Muscle layer of duodenum (tissue), 2 donors: Measurements from ENCODE around the gene PDE2A.

ENCODE experiments used
- H3K27ac ChIP-seq: one replicate; pipeline ENCODE4 v1.7.0; 2013; ENCODE audit warnings: mild to moderate bottlenecking, low read length
- H3K27me3 ChIP-seq: one replicate; pipeline ENCODE4 v1.7.0; 2013; ENCODE audit warnings: low read depth, mild to moderate bottlenecking, control low read depth, low read length
- H3K36me3 ChIP-seq, 2 donors: one replicate each; pipeline ENCODE4 v1.7.0; 2013; ENCODE audit warnings: low read length in 2 of 2, control low read depth in 1 of 2, mild to moderate bottlenecking in 1 of 2; ENCODE audit not compliant: insufficient read depth in 2 of 2, control insufficient read depth in 1 of 2
- H3K4me1 ChIP-seq, 2 donors: one replicate each; pipeline ENCODE4 v1.7.0; 2013; ENCODE audit warnings: low read length in 2 of 2, mild to moderate bottlenecking in 2 of 2, control low read depth in 1 of 2, moderate library complexity in 1 of 2; ENCODE audit not compliant: insufficient read depth in 2 of 2, control insufficient read depth in 1 of 2
- H3K4me3 ChIP-seq, 2 donors: one replicate each; pipeline ENCODE4 v1.7.0; 2013; ENCODE audit warnings: low read length in 2 of 2, low read depth in 1 of 2, mild to moderate bottlenecking in 1 of 2
- H3K9me3 ChIP-seq, 2 donors: one replicate each; pipeline ENCODE4 v1.7.0; 2013; ENCODE audit warnings: low read length in 2 of 2, control low read depth in 1 of 2, mild to moderate bottlenecking in 1 of 2; ENCODE audit not compliant: control insufficient read depth in 1 of 2
- donor health status: healthy.

Gene PDE2A

DNA sequence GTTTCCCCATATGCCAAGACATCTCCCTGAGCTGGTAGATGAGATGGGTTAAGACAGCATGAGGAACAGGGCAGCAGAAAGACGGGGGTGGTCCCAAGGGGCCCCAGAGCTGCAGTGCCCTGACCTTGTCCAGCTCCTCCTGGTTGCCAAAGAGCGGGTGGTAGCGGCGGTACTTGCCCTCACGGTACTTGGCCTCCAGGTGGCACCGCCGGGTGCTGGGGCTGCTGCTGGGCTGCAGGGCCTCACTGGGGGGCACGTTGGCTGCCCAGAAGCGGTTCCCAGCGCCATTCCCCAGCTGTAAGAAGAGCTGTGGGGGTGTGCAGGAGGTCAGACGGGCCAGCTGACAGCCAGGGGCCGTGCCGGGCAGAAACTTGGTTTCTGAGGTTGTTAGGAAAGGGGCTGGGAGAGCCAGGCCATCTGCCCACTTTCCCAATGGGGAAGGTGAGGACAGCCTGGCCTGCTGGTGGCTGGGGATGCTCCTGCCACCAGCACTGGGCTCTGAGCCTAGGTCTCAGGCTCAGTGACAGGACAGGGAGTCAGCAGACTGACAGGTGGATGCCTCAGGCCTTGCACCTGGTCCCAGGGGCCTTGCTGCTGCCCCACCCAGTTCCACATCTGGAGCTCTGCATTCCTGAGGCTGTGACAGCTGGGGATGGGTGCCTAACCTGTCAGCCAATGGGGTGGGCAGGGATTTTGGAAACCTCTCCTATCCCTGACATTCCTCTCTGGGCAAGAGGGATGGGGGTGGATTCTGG lies 30.0 kb upstream of the PDE2A start:
- H3K4me3 ChIP-seq, result no peak overlapping the region
- no peaks in the 10 kb centered on the region for H3K27me3 ChIP-seq
- peaks cover 0 to 14% of the 10 kb centered on the region in 2 donors for H3K4me1 ChIP-seq
- H3K9me3 ChIP-seq, result no peaks in the 10 kb centered on the region
- H3K27ac ChIP-seq, result no peak overlapping the region
- peaks cover 72 to 89% of the 10 kb centered on the region in 2 donors for H3K36me3 ChIP-seq

- Histone ChIP-seq H3K27ac (no peak overlapping the region), H3K4me3 (peak overlapping the region in 1 of 2 donors; percentile 45), H3K36me3 (peaks cover 74 to 90% of the 10 kb centered on the region in 2 donors), H3K9me3 (no peaks in the 10 kb centered on the region), H3K27me3 (no peaks in the 10 kb centered on the region), H3K4me1 (peaks cover 0 to 14% of the 10 kb centered on the region in 2 donors)
Measured at GRCh38 chr11:72703267-72704008, 29.2 kb upstream of the PDE2A start.

DNA sequence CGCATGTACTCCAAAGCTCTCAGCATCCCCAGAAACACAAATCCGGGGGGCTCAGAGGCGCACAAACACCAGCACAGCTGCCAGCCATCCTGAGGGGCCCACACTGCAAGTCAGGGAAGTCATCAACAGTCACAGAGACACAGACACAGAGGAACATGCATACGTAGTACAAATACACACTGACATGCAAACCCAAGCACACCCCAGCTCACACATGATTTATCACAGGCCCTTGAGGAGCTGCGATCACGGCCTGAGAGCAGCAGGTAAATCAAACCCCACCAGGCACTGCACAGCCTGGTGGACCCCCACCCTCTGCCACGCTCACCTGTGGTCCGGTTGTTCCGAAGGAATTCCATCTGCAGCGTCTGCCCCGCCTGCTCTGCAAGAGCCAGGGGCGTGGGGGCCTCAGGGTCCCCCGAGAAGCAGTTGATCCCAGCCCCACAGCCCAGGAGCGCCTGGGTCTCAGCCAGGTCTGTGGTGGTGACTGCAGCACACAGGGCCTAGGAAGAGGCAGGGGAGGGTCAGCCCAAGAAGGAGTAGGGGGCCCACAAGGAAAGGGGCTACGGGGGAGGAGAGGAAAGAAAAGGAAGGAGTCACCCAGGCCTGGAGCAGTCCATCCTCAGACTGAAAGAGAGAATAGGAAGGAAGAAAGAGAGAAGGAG lies 28.5 kb upstream of the PDE2A start:
- H3K4me1 ChIP-seq, result peaks cover 0 to 14% of the 10 kb centered on the region in 2 donors
- H3K27ac ChIP-seq, result no peak overlapping the region
- peaks cover 69 to 90% of the 10 kb centered on the region in 2 donors for H3K36me3 ChIP-seq
- no peaks in the 10 kb centered on the region for H3K27me3 ChIP-seq
- H3K9me3 ChIP-seq, result no peaks in the 10 kb centered on the region
- peak overlapping the region; percentile 26 to 45 for H3K4me3 ChIP-seq

GRCh38 chr11:72702096-72702495 lies 27.9 kb upstream of the PDE2A start:
- H3K27ac ChIP-seq, result no peak overlapping the region
- H3K9me3 ChIP-seq, result no peaks in the 10 kb centered on the region
- H3K36me3 ChIP-seq, result peaks cover 63 to 90% of the 10 kb centered on the region in 2 donors
- no peaks in the 10 kb centered on the region for H3K27me3 ChIP-seq
- H3K4me1 ChIP-seq, result peaks cover 0 to 14% of the 10 kb centered on the region in 2 donors
- peak overlapping the region; percentile 26 to 45 for H3K4me3 ChIP-seq

DNA sequence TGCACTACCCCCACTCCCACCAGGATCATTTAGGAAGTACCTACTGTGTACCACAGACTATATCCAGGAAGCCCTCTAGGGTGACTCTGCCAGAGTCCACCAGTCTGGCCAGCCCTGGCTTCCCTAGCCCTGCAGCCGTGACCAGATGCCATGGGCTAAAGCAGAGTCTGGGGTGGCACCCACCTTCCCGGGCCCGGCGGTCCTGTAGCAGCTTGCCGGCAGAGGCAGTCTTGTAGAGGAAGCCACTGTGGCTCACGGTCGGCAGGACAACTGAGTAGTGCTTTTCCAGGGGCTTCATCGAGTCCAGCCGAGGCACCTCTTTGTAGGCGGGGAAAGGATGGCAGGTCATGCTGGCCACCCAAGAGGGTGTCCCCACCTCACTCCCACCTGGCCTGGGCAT lies 27.2 kb upstream of the PDE2A start:
- peaks cover 56 to 90% of the 10 kb centered on the region in 2 donors for H3K36me3 ChIP-seq
- peaks cover 0 to 14% of the 10 kb centered on the region in 2 donors for H3K4me1 ChIP-seq
- H3K9me3 ChIP-seq, result no peaks in the 10 kb centered on the region
- no peak overlapping the region for H3K4me3 ChIP-seq
- H3K27ac ChIP-seq, result no peak overlapping the region
- no peaks in the 10 kb centered on the region for H3K27me3 ChIP-seq

GRCh38 chr11:72700146-72700545 lies 25.9 kb upstream of the PDE2A start:
- Histone ChIP-seq H3K4me3 (no peak overlapping the region), H3K27me3 (no peaks in the 10 kb centered on the region), H3K27ac (no peak overlapping the region), H3K4me1 (peaks cover 0 to 14% of the 10 kb centered on the region in 2 donors), H3K9me3 (no peaks in the 10 kb centered on the region), H3K36me3 (peaks cover 54 to 91% of the 10 kb centered on the region in 2 donors)

DNA sequence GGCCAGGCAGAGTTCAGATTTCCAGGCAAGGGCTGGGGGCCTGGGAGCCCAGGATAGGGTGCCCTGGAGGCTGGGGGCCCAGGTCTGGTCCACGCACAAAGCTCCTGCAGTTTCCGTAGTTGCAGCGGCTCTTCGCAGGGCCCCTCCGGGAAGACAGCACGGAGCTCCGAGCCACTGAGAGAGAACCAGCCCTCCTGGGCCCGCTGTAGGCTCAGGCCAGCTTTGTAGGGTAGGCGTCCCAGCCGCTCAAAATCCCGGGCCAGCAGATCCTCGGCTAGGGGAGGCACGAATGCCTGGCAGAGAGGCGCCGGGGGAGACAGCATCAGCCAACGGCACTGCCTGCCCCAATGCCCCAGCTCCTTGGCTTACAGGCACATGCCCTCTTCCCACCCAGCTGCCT lies 23.6 kb upstream of the PDE2A start:
- no peaks in the 10 kb centered on the region for H3K9me3 ChIP-seq
- no peak overlapping the region for H3K4me3 ChIP-seq
- no peak overlapping the region for H3K27ac ChIP-seq
- no peaks in the 10 kb centered on the region for H3K27me3 ChIP-seq
- peaks cover 0 to 2% of the 10 kb centered on the region in 2 donors for H3K4me1 ChIP-seq
- H3K36me3 ChIP-seq, result peaks cover 65 to 98% of the 10 kb centered on the region in 2 donors

DNA sequence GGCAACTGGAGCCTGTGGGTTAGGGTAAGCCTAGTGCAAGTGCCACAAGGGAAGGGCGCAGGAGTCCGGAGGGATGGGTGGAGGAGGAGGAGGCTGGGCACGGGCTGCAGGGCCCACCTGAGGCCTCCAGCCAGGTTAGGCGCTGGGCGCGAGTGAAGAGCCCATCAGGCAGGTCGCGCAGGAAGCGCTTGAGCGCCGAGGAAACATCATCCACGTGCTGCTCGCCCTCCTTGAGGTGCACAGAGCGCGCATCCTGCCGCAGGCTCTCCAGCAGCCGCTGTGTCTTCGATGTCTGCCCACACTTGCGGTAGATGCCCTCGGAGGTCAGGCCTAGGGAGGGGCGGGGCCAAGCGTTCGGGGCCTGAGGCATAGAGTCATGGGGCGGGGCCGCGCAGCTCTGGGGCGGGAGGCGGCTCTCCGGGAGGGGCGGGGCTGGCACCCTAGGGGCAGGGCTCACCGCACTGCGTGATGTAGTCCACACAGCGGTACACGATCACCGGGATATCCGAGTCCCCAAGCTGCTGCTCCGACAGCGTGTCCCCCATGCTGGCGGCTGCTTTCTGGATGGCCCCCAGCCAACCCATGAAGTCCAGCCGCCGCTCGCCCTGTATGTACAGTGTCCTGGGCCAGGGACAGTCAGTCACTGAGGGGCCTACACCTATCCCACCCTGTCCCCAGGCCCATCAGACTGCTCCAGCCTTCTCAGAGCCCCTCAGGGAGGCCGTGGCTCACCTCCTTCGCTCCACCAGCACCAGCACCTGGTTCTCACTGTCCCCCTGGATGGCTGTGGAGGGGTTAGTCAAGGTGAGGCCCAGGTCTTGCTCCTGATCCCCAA lies 22.9 kb upstream of the PDE2A start:
- Histone ChIP-seq H3K27me3 (no peaks in the 10 kb centered on the region), H3K9me3 (no peaks in the 10 kb centered on the region), H3K4me1 (no peaks in the 10 kb centered on the region), H3K36me3 (peaks cover 66 to 98% of the 10 kb centered on the region in 2 donors), H3K4me3 (no peak overlapping the region), H3K27ac (no peak overlapping the region)

DNA sequence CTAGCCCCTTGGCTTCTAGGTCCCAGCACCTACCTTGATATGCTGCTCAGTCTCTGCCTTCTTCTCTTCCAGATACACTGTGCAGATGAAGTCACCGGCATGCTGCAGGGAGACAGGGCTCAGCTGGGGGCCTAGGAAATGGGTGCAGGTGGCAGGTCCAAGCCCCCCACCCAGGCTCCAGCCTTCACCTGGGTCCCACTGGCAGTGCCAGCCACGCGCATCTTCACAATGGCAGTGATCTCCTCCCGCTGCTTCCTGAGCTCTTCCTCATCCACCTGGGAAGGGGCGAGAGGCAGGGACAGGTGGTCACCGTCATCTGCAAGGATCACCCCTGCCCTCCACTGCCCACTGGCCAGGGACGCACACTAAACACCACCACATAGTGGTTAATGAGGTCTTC lies 21.1 kb upstream of the PDE2A start:
- Histone ChIP-seq H3K27me3 (no peaks in the 10 kb centered on the region), H3K4me3 (no peak overlapping the region), H3K9me3 (no peaks in the 10 kb centered on the region), H3K4me1 (no peaks in the 10 kb centered on the region), H3K36me3 (peaks cover 70 to 96% of the 10 kb centered on the region in 2 donors), H3K27ac (no peak overlapping the region)

DNA sequence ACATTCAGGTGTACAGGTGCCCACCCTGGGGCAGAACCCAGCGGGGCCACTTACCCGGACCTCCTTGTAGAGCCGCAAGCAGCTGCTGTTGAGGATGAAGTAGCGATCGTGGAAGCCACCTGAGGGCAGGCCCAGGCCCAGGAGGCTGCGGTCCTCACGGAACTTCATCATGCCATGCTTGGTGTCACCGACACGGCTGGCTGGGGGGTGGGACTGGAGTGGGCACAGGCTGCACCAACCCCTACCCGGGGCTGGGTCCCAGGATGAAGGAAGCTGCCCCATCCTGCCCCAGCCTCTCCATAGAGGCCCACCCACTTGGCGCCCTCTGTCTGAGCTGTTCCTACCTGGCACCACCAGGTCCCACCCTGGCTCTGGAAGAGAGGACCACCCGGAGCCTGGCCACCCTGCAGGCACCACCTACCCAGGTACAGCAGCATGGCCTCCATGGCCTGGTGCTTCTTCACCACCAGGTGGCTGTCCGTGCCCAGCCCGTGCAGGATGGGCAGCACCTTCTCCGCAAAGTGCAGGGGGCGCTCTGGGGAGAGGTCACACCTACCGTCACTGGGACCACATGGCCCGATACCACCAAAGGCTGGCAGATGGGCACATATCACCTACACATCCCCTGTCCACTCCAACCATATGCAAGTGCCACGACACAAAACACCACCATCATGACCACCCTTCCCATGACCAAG lies 19.2 kb upstream of the PDE2A start:
- Histone ChIP-seq H3K4me1 (peaks cover 0 to 3% of the 10 kb centered on the region in 2 donors), H3K9me3 (no peaks in the 10 kb centered on the region), H3K36me3 (peaks cover 69 to 88% of the 10 kb centered on the region in 2 donors), H3K27ac (no peak overlapping the region), H3K27me3 (no peaks in the 10 kb centered on the region), H3K4me3 (no peak overlapping the region)
